ENCODE results near the gene ADAMTS17. TPM values are rescaled to one million over a fixed set of nuclear protein-coding genes. Genes with fewer than 3 reads are reported as not detected.
A peak's percentile ranks its signal among the peaks of the same experiment; 100 is the strongest.

ADAMTS17 gene
- total and polyA plus RNA-seq, 4 donors = 0.28 to 46.9 (median 9.1) TPM

GRCh38 chr15:100215843-100216169 is 126.0 kb downstream of the ADAMTS17 start:
- H3K4me1 ChIP-seq (ENCODE audit: control insufficient read depth in 4 of 4, insufficient read depth in 4 of 4, low read length in 3 of 4) = peaks cover 13 to 61% (median 58%) of the 10 kb centered on the region in 4 donors
- no peak for TF ChIP-seq HNF4A (conservative IDR thresholded peaks at IDR 0.05)
- TF ChIP-seq RAD21 (IDR thresholded peaks at IDR 0.05) = no peak
- TF ChIP-seq RXRA (IDR thresholded peaks at IDR 0.05) = no peak
- no peak for TF ChIP-seq ATF3 (IDR thresholded peaks at IDR 0.05)
- no peak for TF ChIP-seq FOXA2 (IDR thresholded peaks at IDR 0.05)
- TF ChIP-seq YY1 (IDR thresholded peaks at IDR 0.05) = no peak
- TF ChIP-seq TAF1 (conservative IDR thresholded peaks at IDR 0.05) = no peak
- TF ChIP-seq GABPA (IDR thresholded peaks at IDR 0.05 in 1 of 2, conservative IDR thresholded peaks at IDR 0.05 in 1 of 2) = no peak
- no peak overlapping the region for H3K9ac ChIP-seq (ENCODE audit: low read depth in 1 of 2, low read length in 2 of 2)
- H3K4me3 ChIP-seq (ENCODE audit: low read depth in 1 of 3, low read length in 3 of 3) = no peak overlapping the region
- peak overlapping the region; percentile 49 to 79 for H3K27ac ChIP-seq (ENCODE audit: low read depth in 1 of 2, low read length in 2 of 2)
- peaks cover 0 to 2% (median 0%) of the 10 kb centered on the region in 4 donors for H3K36me3 ChIP-seq (ENCODE audit: control insufficient read depth in 4 of 4, insufficient read depth in 3 of 4, low read depth in 1 of 4, low read length in 3 of 4)
- DNase-seq (ENCODE audit: low spot score) = no peak
- H3K9me3 ChIP-seq (ENCODE audit: control insufficient read depth in 4 of 4, low read length in 3 of 4) = no peaks in the 10 kb centered on the region
- no peaks in the 10 kb centered on the region for H3K27me3 ChIP-seq (ENCODE audit: control insufficient read depth in 4 of 4, insufficient read depth in 4 of 4, low read length in 3 of 4)
- WGBS = 58% methylated on average over 3 of the region's 3 CpGs

- H3K9me3 ChIP-seq (ENCODE audit: control insufficient read depth in 4 of 4, low read length in 3 of 4) = no peaks in the 10 kb centered on the region
- no peak for DNase-seq (ENCODE audit: low spot score)
- WGBS = 80% methylated on average over 13 of the region's 13 CpGs
- peaks cover 0 to 2% (median 0%) of the 10 kb centered on the region in 4 donors for H3K36me3 ChIP-seq (ENCODE audit: control insufficient read depth in 4 of 4, insufficient read depth in 3 of 4, low read depth in 1 of 4, low read length in 3 of 4)
- no peak overlapping the region for H3K9ac ChIP-seq (ENCODE audit: low read depth in 1 of 2, low read length in 2 of 2)
- TF ChIP-seq CTCF (IDR thresholded peaks at IDR 0.05; ENCODE audit: low read depth, low read length, missing input control) = no peak
- TF ChIP-seq NR2F2 (IDR thresholded peaks at IDR 0.05) = peak; percentile 33
- peaks cover 13 to 64% (median 60%) of the 10 kb centered on the region in 4 donors for H3K4me1 ChIP-seq (ENCODE audit: control insufficient read depth in 4 of 4, insufficient read depth in 4 of 4, low read length in 3 of 4)
- peak overlapping the region in 1 of 3 donors; percentile 9 for H3K4me3 ChIP-seq (ENCODE audit: low read depth in 1 of 3, low read length in 3 of 3)
- H3K27ac ChIP-seq (ENCODE audit: low read depth in 1 of 2, low read length in 2 of 2) = peak overlapping the region in 1 of 2 donors; percentile 79
- H3K27me3 ChIP-seq (ENCODE audit: control insufficient read depth in 4 of 4, insufficient read depth in 4 of 4, low read length in 3 of 4) = no peaks in the 10 kb centered on the region
Measured at GRCh38 chr15:100215031-100215842, 126.5 kb downstream of the ADAMTS17 start.

GRCh38 chr15:100211855-100212850 is 129.6 kb downstream of the ADAMTS17 start:
- H3K4me1 ChIP-seq (ENCODE audit: control insufficient read depth in 4 of 4, insufficient read depth in 4 of 4, low read length in 3 of 4) = peaks cover 13 to 67% (median 63%) of the 10 kb centered on the region in 4 donors
- no peak overlapping the region for H3K4me3 ChIP-seq (ENCODE audit: low read depth in 1 of 3, low read length in 3 of 3)
- H3K9me3 ChIP-seq (ENCODE audit: control insufficient read depth in 4 of 4, low read length in 3 of 4) = no peaks in the 10 kb centered on the region
- WGBS = 33% methylated on average over 11 of the region's 11 CpGs
- H3K27me3 ChIP-seq (ENCODE audit: control insufficient read depth in 4 of 4, insufficient read depth in 4 of 4, low read length in 3 of 4) = no peaks in the 10 kb centered on the region
- no peak overlapping the region for H3K27ac ChIP-seq (ENCODE audit: low read depth in 1 of 2, low read length in 2 of 2)
- DNase-seq (ENCODE audit: low spot score) = peak; percentile 37
- TF ChIP-seq GABPA (IDR thresholded peaks at IDR 0.05 in 1 of 2, conservative IDR thresholded peaks at IDR 0.05 in 1 of 2) (no peak), FOXA1 (IDR thresholded peaks at IDR 0.05) (no peak), SP1 (IDR thresholded peaks at IDR 0.05) (peak; percentile 80), ATF3 (IDR thresholded peaks at IDR 0.05) (no peak), RXRA (IDR thresholded peaks at IDR 0.05) (peak; percentile 41 to 66), HNF4G (IDR thresholded peaks at IDR 0.05) (peak; percentile 85), YY1 (IDR thresholded peaks at IDR 0.05) (no peak), TAF1 (conservative IDR thresholded peaks at IDR 0.05) (no peak), ZBTB33 (IDR thresholded peaks at IDR 0.05) (no peak), NR2F2 (IDR thresholded peaks at IDR 0.05) (no peak), HNF4A (conservative IDR thresholded peaks at IDR 0.05) (peak; percentile 90 to 92), CTCF (IDR thresholded peaks at IDR 0.05; ENCODE audit: low read depth, low read length, missing input control) (no peak), RAD21 (IDR thresholded peaks at IDR 0.05) (peak; percentile 21 to 41), JUND (IDR thresholded peaks at IDR 0.05) (peak in 1 of 2 donors; percentile 25)
- no peak overlapping the region for H3K9ac ChIP-seq (ENCODE audit: low read depth in 1 of 2, low read length in 2 of 2)
- no peaks in the 10 kb centered on the region for H3K36me3 ChIP-seq (ENCODE audit: control insufficient read depth in 4 of 4, insufficient read depth in 3 of 4, low read depth in 1 of 4, low read length in 3 of 4)
